CD4-positive, alpha-beta T cell treated with Interleukin-6 at 100 ng/mL for 8 hours (primary cell): ENCODE data around the gene HAUS1.
"Not testable (repeated sequence)": the region's sequence is repeated elsewhere in the genome, so short reads cannot be mapped to it uniquely, and the experiment has no call there.

Experiments used
- DNase-seq: peaks from one replicate; pipeline ENCODE4 v3.0.0-alpha.2; 2020; ENCODE audit warnings: mixed read lengths, low spot score

Gene HAUS1

DNA sequence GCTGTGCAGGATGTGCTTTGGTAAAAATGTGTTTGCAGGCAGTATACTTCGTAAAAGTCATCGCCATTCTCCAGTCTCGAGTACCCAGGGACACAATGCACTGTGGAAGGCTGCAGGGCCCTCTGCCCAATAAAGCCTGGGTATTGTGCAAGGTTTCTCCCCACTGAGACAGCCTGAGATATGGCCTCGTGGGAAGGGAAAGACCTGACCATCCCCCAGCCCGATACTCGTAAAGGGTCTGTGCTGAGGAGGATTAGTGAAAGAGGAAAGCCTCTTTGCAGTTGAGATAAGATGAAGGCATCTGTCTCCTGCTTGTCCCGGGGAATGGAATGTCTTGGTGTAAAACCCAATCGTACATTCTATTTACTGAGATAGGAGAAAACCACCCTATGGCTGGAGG, 15.7 kb upstream of the HAUS1 start:
- not testable (repeated sequence) for DNase-seq

DNA sequence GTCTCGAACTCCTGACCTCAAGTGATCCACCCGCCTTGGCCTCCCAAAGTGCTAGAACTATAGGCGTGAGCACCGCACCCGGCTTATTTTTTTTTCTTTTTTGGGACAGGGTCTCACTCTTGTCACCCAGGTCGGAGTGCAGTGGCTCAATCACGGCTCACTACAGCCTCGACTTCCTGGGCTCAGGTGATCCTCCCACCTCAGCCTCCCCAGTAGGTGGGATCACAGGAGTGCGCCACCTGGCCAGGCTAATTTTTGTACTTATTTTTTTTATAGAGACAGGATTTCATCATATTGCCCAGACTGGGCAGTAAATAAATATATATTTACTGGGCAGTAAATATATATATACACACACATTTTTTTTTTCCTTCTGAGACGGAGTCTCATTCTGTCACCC, 8.7 kb upstream of the HAUS1 start:
- no peak for DNase-seq

DNA sequence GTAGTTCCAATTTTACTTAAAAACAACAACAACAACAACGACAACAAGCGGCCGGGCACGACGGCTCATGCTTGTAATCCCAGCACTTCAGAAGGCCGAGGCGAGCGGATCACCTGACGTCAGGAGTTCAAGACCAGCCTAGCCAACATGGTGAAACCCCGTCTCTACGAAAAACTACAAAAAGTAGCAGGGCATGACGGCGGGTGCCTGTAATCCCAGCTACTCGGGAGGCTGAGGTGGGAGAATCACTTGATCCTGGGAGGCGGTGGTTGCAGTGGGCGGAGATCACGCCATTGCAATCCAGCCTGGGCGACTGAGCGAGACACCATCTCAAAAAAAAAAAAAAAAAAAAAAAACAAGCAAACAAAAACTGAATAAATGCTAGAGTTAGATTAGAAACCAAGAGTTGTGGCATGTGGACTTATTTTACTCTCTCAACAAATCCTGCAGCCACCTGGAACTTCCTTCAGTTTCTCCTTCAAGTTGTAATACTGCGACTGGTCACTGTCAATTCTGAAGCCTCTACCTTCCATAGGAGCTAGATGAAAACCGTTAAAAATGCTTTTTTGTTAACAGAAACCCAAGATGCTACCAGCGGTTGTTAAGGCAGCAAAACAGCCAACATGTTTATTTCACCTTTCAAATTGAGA, 7.4 kb upstream of the HAUS1 start:
- DNase-seq, result no peak

DNA sequence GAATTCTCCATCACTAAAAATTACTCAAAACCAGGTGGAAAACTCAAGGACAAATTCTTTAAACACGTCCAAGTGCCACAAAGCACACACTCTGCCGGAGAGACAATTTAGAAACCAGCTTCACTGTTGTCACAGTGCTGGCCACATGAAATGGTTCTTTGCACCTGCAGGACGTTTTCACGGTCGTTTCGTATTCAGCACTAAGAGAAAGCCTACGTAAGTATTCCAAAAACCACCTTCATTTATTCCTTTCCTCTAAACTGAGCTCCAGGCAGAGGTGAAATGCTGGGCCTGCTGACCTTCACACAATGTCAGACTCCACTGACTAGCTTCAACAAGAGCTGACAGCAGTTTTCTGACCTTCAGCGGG, 6.8 kb upstream of the HAUS1 start:
- DNase-seq, result no peak

DNA sequence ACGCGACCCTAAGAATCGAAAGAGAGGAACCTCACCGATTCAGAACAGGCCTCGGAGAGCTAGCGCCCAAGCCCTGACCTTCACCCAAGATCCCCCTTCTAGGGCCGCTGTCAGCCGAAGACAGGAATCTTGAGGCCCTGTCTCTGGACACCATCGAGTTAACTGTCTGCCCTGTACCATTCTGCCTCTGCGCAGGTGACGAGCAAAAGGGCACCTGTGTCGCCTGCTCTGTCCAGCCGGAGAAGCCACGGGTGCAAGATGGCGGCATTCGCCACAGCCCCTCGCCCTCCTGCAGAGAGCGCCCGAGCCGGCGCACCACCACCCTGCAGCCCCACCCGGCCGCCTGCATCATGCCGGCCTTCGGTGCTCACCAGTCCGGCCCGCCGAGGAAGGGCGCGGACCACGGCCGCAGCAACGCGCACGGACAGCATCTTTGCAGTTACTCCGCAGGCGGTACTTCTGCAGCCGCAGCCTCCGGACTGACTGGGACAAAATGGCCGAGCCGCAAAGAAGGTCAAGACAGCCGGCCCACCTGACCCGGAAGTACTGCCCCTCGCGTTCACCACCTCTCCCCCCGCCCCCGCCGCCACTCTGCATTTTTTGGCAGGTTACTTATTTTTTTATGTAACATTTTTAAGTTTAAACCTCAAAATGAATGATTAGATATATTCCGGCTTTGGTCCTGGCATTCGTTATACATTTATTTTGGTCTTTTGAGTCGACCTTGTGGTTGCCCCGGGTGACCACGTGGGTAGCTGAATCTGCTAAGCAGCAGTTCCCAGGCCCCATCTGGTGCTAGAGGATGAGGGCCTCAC, 6.2 kb upstream of the HAUS1 start, which contains the start of gene ATP5F1A:
Gene ATP5F1A, minus strand, starts transcription at position 496 of the 815 bp plus-strand sequence. Its CDS starts 65 bp downstream, at position 431.
- DNase-seq, result peak; percentile 85

DNA sequence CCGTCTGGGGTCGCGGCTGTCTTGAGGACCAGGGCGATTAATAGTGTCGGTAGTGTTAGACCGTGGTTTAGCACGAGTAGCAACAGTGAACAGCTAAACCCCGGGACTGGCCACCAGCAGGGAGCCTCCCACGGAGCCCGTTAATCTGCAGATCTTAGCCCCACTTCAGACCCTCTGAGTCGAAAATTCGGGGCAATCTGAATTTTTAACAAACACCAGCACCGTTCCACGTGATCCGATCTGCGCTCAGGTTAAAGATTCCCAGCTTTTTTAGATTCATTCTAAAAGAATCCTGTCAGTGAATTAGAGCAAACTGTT, 5.6 kb upstream of the HAUS1 start:
- no peak for DNase-seq

DNA sequence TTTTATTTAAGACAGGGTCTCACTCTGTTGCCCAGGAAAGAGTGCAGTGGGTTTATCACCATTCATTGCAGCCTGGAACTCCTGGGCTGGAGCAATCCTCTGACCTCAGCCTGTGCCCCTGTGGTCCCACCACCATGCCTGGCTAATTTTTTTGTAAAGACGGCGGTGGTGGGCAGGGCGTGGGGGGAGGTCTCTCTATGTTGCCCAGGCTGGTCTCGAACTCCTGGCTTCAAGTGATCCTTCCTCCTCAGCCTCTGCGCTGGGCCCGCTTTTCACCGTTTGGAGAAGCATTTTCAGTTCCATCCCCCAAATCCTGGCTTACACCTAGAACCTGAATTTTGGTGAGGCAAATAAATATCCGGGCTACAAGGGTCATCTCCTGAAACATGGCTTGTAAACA, 4.7 kb upstream of the HAUS1 start:
- no peak for DNase-seq

DNA sequence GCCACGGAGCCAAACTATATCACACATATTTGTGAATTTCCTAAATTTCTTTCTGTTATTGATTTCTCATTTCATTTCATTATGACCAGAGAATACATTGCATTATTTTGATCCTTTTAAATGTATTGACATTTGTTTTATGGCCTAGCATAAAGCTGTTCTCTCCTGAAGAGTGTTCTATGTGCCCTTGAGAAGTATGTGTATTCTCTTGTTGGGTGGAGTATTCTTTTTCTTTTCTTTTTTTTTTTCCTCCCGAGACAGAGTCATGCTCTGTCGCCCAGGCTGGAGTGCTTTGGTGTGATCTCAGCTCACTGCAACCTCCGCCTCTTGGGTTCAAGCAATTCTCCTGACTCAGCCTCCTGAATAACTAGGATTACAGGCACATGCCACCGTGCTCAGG, 5.2 kb downstream of the HAUS1 start:
- no peak for DNase-seq

DNA sequence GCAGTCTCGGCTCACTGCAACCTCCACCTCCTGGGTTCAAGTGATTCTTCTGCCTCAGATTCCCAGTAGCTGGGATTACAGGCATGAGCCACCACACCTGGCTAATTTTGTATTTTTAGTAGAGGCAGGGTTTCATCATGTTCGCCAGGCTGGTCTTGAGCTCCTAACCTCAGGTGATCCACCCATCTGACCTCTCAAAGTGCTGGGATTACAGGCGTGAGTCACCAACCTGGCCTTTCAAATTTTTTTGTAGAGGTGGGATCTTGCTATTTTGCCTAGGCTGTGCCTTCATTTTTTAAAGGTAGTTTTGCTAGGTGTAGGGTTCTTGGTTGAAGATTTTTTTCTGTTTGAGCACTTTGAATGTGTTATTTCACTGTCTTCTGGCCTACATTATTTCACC, 6.2 kb downstream of the HAUS1 start:
- no peak for DNase-seq

DNA sequence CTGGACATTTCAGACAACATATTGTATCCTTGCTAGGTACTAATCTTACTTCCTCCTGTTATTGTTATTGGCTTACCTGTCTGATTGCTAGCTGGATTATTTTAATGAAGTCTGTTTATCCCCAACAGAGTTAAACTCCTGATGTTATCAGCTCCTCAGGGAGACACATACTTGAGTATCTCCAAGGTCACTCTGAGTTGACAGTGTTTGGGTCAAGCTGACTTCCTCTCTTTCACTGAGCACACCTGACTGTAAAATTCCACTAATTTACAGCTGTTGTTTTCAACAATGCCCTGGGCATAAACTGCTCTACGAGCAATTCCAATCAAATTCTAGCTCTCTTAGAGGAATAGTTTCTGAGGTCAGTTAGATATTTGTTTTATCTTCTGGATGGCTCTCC, 9.6 kb downstream of the HAUS1 start:
- no peak for DNase-seq

DNA sequence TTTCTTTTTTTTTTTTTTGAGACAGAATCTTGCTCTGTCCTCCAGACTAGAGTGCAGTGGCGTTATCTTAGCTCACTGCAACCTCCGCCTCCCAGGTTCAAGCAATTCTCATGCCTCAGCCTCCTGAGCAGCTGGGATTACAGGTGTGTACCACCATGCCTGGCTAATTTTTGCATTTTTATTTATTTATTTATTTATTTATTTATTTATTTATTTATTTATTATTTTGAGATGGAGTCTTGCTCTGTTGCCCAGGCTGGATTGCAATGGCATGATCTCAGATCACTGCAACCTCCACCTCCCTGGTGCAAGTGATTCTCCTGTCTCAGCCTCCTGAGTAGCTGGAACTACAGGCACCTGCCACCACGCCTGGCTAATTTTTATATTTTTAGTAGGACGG, 22.4 kb downstream of the HAUS1 start:
- not testable (repeated sequence) for DNase-seq

DNA sequence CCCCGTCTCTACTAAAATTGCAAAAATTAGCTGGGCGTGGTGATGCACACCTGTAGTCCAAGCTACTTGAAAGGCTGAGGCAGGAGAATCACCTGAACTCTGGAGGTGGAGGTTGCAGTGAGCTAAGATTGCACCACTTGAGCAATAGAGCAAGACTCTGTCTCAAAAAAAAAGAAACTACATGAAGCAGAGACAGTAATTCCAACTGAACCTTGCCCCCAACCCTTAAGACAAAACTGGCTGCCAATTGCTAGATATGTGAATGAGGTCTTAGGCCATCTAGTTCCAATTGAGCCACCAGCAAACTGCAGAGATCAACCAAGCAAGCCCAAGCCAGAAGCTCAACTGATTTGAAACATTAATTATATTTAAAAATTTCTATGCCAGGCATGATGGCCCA, 25.9 kb downstream of the HAUS1 start:
- no peak for DNase-seq

DNA sequence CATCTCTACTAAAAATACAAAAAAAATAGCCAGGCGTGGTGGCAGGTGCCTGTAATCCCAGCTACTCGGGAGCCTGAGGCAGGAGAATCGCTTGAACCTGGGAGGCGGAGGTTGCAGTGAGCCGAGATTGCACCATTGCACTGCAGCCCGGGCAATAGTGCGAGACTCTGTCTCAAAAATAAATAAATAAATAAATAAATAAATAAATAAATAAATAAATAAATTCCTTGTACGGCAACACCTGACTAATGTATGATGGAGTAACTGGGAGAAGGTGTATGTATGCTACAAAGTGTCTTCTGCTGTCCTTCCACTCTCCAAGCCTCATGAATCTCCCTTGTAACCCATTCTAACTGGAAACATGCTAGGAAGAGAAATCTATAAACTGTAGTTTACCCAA, 26.4 kb downstream of the HAUS1 start:
- not testable (repeated sequence) for DNase-seq

DNA sequence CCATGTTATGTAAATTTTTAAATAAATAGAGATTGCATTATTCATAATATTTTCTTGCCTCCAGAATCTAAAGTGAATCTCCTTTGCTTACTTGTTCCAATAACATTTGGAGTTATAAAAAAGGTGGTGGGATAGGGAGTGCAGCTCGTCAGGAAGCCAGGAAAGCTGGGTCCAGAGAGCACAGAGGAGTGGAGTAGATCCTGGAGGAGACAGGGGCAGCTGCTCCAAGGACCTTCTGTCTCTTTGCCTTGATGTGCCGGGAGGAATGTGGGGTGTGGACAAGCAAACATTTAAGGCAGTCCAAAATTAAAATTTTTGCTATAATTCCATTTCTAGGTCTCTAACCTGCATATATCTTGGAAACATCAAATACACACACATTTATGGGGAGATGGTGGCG, 29.3 kb downstream of the HAUS1 start:
- no peak for DNase-seq

DNA sequence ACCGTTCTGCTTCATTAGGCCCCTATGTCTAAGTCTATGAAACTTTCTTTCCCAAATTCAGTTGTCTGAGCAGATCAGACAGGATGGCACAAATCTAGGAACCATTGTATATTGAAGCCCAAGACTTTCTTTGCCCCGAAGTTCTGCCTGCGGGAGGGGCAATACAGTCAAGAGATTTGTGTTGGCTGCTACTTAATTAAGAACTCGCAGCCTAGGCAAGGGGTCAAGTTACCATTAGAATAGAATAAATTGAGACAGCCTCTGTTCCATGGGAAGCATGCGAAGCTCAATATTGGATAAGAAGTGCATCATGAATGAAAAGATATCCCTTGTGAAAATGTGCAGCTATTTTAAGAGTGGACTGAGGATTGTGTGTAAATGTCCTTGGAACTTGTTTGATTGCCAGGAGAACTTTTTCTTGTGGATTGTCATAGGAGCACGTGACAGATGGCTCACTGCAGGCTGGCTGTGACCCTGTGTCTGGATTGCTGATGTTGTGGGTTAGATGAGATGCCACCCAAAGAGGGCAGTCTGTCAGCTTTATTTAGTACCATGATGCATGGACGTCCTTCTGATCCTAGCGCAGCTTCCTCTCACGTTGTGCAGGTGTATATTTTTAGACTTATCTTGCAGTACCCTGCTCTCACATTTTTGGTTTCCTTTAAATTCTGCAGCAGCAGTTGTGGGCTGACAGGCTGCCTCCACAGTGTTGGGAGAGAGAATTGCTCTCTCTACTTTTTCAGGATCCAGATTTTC, 30.9 kb downstream of the HAUS1 start:
- DNase-seq, result no peak

DNA sequence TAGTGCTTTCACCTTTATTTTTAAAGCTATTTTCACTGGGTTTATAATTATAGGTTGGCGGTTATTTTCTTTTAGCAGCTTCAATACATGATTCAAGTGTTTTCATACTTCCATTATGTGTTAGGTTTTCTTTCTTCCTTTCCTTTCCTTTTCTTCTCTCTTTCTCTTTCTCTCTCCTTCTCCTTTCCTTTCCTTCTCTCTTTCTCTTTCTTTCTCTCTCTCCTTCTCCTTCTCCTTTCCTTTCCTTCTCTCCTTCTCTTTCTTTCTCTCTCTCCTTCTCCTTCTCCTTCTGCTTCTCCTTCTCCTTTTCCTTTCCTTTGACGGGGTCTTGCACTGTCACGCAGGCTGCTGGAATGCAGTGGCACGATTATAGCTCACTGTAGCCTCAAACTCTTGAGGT, 36.0 kb downstream of the HAUS1 start:
- DNase-seq, result no peak

DNA sequence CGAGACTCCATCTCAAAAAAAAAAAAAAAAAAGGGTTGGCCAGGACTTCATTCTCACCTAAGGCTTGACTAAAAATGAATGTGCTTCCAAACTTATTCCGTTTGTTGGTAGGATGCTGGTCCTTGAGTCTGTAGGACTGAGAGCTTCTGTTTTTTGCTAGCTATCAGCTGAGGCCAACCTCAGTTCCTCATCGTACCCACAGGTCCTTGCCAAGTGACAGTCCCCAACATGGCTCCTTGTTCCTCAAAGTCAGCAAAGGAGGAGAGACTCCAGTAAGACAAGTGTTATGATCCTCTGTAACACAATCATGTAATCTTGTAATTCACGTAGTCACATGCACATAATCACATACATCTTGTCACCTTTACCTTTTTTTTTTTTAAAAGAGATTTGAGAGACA, 37.0 kb downstream of the HAUS1 start:
- no peak for DNase-seq

DNA sequence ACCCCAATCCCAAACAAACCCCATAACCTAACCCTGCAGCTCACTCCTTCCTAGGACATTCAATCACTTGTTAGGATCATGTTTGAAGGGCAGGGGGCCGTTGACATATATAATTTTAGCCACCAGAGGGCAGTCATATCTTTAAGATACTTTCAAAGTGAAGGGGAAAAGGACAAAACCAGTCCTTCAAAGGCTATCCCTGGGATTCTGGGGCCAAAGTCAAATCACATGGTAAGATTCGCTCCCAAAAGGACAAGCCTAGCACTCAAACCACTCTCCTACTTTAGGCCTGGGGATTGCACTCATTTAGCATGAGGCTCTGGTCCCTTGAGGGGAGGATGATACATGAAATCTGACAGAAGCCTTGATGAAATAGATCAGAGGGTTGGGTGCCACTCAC, 44.6 kb downstream of the HAUS1 start:
- DNase-seq, result peak; percentile 52

DNA sequence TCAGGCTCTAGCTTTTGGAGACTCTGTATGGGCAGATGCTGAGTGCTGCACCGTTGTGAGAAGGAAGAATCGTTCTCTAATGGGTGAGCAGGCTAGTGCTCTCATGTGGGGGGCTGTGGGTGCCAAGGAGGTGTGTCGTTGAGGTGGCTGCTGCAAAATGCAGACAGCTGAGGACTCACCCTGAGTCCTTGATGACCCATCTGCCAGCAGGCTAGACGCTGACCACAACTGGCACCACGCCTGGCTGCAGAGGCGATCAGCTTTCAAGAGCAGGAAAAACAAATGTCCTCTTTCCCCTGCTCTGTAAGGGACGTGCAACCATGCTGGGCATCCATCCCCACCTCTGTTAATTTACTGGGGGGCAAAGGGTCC, 48.2 kb downstream of the HAUS1 start:
- DNase-seq, result no peak

DNA sequence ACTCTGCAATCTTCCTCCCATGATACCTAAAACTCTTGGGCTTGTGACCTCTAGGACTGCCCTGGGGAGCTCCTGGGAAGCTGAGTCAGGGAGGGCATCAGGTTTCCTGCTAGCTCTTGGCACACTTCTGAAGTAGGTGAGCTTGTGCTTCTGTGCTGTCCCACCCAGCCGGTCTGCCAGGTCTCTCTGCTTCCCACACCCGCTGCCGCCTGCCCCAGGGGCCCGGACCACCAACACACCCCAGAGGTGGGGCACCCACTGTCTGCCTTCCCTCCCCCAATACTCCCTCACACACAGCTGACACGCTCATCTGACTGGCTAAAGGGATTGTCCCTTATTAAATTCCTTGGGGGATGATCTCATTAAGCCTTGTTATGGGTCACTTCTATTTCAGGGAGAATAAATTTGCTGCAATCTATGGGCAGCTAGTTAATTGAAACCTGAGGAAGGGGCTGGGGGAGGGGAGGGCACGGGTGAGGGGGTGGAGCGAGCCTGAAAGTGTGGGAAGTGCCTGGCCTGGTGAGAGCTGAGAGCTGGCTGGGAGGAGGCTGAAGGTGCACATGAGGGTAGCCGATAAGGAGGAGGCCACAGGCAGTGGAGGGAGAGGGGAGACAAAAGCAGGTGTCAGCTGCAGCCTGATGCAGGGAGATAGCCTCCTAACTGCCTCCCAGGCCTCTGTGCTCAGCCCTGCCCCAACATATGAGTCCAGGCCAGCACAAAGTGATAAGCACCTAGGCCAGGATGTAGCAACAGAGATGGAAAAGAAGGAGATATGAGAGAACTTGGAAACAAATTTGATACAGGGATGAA, 48.8 kb downstream of the HAUS1 start:
- no peak for DNase-seq

DNA sequence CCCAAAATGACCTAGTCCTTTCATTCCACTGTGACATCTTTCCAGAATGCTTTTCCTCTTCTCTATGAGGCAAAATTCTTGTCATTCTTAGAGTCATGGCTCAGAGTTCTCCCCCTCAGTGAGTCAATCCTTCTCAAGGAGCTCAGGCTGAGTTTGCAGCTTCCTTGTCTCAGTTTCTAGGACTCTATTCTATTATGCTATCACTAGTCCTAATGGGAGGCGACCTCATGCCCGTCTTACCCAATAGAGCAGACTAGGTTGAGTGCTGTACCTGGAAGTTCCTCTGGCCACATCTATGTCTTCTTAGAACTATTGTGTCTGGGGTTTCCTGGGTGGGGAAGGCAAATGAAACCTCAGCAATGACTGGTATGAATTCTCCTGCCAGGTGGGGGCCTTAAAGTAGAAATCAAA, 51.5 kb downstream of the HAUS1 start:
- DNase-seq, result peak; percentile 67

DNA sequence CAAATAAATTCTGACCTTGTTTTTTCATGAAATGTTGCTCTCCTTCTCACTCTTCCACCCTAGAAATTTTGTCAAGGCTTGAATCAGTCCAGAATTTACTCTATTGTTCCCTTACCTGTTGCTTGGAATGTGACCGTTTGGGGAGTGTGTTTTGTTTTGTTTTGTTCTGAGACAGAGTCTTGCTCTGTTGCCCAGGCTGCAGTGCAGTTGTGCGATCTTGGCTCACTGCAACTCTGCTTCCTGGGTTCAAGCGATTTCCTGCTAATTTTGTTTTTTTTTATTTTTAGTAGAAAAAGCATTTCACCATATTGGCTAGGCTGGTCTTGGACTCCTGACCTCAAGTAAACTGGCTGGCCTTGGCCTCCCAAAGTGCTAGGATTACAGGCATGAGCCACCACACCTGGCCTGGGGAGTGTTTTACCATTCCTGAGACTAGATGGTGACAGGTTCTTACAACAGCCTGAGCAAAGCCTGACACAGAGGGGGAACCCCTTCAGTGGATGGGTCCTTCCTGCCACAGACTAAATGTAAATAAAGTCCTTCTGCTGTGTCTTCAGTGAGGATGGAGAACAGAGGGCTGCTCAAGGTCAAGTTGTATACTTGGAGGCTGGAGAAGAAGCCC, 52.0 kb downstream of the HAUS1 start:
- DNase-seq, result no peak
